ENCODE measurements around the gene UNKL.

Gene UNKL

DNA sequence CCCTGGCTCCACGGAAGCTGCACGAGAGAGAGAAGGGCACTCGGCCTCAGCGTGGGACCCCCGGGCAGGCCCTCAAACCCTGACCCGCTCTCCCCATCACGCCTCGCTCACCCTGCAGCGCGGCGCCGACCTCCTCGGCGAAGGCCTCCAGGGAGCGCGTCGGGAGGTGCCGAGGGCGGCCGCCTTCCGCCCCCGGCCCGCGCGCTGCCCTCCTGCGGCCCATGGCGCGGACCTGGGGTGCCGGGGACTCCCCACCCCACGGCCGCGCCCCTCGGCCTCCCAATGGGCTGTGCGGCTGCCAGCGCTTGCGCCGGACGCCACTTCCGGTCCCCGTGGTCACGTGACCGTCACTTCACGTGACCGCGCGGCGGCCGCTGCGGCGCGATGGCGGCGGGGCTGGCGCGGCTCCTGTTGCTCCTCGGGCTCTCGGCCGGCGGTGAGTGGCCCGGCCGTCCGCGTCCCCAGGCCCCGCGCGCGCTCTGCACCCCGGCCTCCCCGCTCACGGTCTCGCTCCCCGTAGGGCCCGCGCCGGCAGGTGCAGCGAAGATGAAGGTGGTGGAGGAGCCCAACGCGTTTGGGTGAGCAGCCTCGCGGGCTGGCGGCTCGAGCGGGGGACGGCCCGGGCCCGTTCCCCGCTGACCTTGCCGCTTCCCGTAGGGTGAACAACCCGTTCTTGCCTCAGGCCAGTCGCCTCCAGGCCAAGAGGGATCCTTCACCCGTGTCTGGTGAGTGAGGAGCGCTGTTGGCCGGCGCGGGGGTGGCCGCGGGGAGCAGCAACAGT, 62.7 kb downstream of the UNKL start, which contains the start of the genes GNPTG and TSR3:
GNPTG (plus strand) TSS at position 350 of the 781 bp plus-strand sequence; CDS start at position 385, 35 bp downstream.
TSR3 (minus strand) TSS at position 297 of the 781 bp plus-strand sequence; CDS start at position 223, 74 bp downstream.
- ChIA-PET POLR2A (no interaction called here), CTCF (interaction anchor here (1.1 to 1.5 kb wide), 3 partner anchors 10 to 354 kb away, joined by 3 to 6 read pairs (median 3); partner anchors contain the start of gene MAPK8IP3)
- TF ChIP-seq, protein P1, sequence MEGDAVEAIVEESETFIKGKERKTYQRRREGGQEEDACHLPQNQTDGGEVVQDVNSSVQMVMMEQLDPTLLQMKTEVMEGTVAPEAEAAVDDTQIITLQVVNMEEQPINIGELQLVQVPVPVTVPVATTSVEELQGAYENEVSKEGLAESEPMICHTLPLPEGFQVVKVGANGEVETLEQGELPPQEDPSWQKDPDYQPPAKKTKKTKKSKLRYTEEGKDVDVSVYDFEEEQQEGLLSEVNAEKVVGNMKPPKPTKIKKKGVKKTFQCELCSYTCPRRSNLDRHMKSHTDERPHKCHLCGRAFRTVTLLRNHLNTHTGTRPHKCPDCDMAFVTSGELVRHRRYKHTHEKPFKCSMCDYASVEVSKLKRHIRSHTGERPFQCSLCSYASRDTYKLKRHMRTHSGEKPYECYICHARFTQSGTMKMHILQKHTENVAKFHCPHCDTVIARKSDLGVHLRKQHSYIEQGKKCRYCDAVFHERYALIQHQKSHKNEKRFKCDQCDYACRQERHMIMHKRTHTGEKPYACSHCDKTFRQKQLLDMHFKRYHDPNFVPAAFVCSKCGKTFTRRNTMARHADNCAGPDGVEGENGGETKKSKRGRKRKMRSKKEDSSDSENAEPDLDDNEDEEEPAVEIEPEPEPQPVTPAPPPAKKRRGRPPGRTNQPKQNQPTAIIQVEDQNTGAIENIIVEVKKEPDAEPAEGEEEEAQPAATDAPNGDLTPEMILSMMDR (IDR thresholded peaks at IDR 0.05; ENCODE audit: control extremely low read depth, extremely low read depth, low read depth, missing control alignments), result no peak
- peak; percentile 94 for DNase-seq (ENCODE audit: extremely low spot score)

DNA sequence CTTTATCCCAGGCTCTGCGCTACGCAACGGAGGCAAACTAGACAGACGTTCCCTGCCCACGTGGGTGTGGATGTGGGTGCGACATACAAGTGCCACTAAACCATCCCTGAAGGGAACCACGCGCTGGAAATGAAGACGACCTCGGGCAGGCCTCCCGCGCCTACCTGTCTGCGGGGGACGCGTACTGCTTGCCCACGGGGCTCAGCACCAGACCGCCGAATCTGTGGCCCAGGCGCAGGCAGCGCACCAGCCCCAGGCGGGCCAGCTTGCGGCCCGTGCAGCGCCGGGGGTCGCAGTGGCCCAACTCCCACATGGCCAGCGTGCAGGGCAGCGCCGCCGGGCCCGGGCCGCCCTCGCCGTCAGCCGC, 63.3 kb downstream of the UNKL start:
- TF ChIP-seq, protein P1 (IDR thresholded peaks at IDR 0.05; ENCODE audit: control extremely low read depth, extremely low read depth, low read depth, missing control alignments), result no peak
- ChIA-PET CTCF (interaction anchor here (1.1 to 1.5 kb wide), 3 partner anchors 9 to 355 kb away, joined by 3 to 6 read pairs (median 3); partner anchors contain the start of gene MAPK8IP3), POLR2A (no interaction called here)
- DNase-seq (ENCODE audit: extremely low spot score), result no peak

DNA sequence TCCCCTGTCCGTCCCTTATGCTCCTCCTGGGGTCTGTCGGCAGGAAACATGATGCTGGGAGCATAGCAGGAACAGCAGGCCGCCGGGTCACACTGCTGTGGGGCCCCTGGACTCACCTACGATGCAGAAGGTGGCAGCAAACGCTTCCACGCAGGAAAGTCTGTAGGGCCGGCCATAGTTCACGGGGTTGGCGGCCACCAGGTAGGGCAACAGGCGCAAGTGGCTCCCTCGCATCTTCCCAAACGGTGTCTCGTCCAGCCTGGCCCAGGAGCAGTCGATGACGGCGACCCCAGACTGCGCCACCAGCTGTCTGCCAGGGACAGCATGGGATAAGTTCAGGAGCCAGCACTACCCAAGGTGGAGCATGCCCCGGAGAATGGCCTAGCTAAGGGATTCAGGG, 63.8 kb downstream of the UNKL start:
- POLR2A ChIA-PET, result no interaction called here
- TF ChIP-seq, protein P1 (IDR thresholded peaks at IDR 0.05; ENCODE audit: control extremely low read depth, extremely low read depth, low read depth, missing control alignments), result no peak
- DNase-seq (ENCODE audit: extremely low spot score), result no peak
- CTCF ChIA-PET, result interaction anchor here (1.1 to 1.5 kb wide), 3 partner anchors 9 to 356 kb away, joined by 3 to 6 read pairs (median 3); partner anchors contain the start of gene MAPK8IP3

DNA sequence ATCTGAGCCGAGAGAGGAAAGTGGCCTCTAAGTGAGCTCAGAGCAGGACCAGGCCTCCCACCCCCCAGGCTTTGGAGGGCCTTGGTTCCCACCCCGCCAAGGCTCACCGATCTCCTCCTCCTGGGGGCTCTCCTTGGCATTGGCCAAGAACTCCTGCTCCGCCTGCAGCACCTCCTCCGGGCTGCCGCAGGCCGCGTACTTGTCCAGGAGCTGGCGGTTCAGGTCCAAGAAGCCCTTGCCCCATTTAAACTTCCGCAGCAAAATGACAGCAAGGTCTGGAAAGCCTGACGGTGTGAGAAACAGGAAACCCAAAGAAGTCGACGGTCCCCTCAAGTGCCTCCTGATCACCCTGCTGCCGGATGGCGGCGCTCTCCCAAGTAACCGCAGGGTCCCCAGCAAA, 64.6 kb downstream of the UNKL start:
- POLR2A ChIA-PET, result no interaction called here
- CTCF ChIA-PET, result interaction anchor here (0.9 to 1.5 kb wide), 2 partner anchors 13 to 14 kb away, joined by 4 read pairs; no protein-coding TSS in a partner anchor
- no peak for DNase-seq (ENCODE audit: extremely low spot score)
- TF ChIP-seq, protein P1 (IDR thresholded peaks at IDR 0.05; ENCODE audit: control extremely low read depth, extremely low read depth, low read depth, missing control alignments), result no peak

DNA sequence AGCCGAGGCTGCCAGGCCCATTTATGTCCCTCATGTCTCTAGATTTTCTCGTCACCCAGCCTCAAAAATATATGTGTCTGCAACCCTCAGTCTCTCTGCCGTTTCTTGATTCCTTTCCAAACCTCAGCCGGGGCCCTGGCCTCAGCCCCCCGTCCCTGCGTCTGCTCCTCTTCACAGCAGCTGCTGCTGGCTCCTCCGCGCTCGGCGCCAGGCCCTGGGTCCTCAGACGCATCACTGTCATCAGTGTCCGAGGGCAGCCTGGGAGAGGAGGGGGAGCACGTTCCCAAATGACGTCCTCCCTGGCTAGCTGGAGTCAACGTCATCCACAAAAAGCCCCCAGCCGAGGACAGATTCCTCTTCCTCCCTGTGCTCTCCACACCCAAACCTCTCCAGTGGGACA, 65.2 kb downstream of the UNKL start:
- CTCF ChIA-PET, result interaction anchor here (0.9 to 1.5 kb wide), 4 partner anchors 12 to 15 kb away, joined by 4 to 5 read pairs (median 4); no protein-coding TSS in a partner anchor
- no peak for DNase-seq (ENCODE audit: extremely low spot score)
- TF ChIP-seq, protein P1 (IDR thresholded peaks at IDR 0.05; ENCODE audit: control extremely low read depth, extremely low read depth, low read depth, missing control alignments), result no peak
- POLR2A ChIA-PET, result no interaction called here

DNA sequence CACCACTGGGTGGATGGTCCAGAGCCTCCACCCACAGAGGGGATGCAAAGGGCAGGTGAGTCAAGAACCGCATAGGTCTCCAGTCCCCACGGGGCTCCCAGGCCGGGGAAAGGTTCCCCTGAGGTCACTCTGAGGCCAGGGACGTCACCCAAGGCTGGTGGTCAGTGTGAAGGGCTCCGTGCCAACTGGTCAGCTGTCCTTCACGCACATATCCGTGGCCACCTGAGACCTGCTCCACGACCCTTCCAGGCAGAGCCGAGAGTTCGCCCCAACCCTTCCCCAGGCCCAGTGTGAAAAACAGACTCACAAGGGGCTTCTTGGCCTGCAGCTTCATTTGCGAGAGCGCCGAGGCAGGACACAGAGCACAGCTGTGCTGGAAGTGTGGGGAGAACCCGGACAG, 65.6 kb downstream of the UNKL start:
- POLR2A ChIA-PET, result no interaction called here
- CTCF ChIA-PET, result interaction anchor here (1.2 to 1.5 kb wide), 3 partner anchors 11 to 15 kb away, joined by 4 to 5 read pairs (median 4); no protein-coding TSS in a partner anchor
- no peak for DNase-seq (ENCODE audit: extremely low spot score)
- TF ChIP-seq, protein P1 (IDR thresholded peaks at IDR 0.05; ENCODE audit: control extremely low read depth, extremely low read depth, low read depth, missing control alignments), result no peak

Data from GM10248 (cell line).